K562 (cell line): Measurements from ENCODE around the gene PM20D1. TPM values are rescaled to one million over a fixed set of nuclear protein-coding genes. Genes with fewer than 3 reads are reported as not detected.

Experiments
- ARID1B ChIP-seq: fragments of 450-650 bp; IDR thresholded peaks from 2 replicates; pipeline ENCODE4 v1.6.1; 2016; ENCODE audit warnings: antibody characterized with exemption, mild to moderate bottlenecking, inconsistent platforms
- C11orf30 ChIP-seq: fragments of 450-650 bp; IDR thresholded peaks from 2 replicates; pipeline ENCODE4 v1.6.1; 2016; ENCODE audit warnings: low read depth, mild to moderate bottlenecking
- E4F1 ChIP-seq: fragments of 250-450 bp; sonication (Bioruptor Pico); IDR thresholded peaks from 2 replicates; pipeline ENCODE4 v1.5.0; 2021; ENCODE audit warnings: mild to moderate bottlenecking, borderline replicate concordance
- EHMT2 ChIP-seq: fragments of 450-650 bp; IDR thresholded peaks from 2 replicates; pipeline ENCODE4 v1.6.1; 2018; ENCODE audit warnings: antibody characterized with exemption
- FOS ChIP-seq: IDR thresholded peaks from 3 replicates; pipeline ENCODE4 v1.6.1; 2011; ENCODE audit not compliant: insufficient read length; ENCODE audit errors: extremely low read depth
- FOSL1 ChIP-seq: fragments of 200-800 bp; sonication (Bioruptor generic); conservative IDR thresholded peaks from 2 replicates; pipeline ENCODE4 v1.6.1; 2016; ENCODE audit warnings: missing genetic modification characterization, missing compliant biosample characterization
- MNT ChIP-seq, 2 experiments: fragments of 450-650 bp; conservative IDR thresholded peaks; 2 replicates each; pipeline ENCODE4 v1.6.1; 2017; ENCODE audit warnings: mild to moderate bottlenecking in 2 of 2, moderate library complexity in 2 of 2
- NBN ChIP-seq: fragments of 450-650 bp; IDR thresholded peaks from 2 replicates; pipeline ENCODE4 v1.6.1; 2016; ENCODE audit warnings: low read depth, mild to moderate bottlenecking
- RB1 ChIP-seq: fragments of 450-650 bp; IDR thresholded peaks from 2 replicates; pipeline ENCODE4 v1.6.1; 2017; ENCODE audit warnings: low read depth, mild to moderate bottlenecking
- SREBF2 ChIP-seq: sonication (generic); formaldehyde crosslinking; IDR thresholded peaks from 2 replicates; pipeline ENCODE4 v1.4.0; 2020; ENCODE audit warnings: mild to moderate bottlenecking, missing genetic modification reagents
- TBL1XR1 ChIP-seq, 2 experiments: IDR thresholded peaks; 2 replicates each; pipeline ENCODE4 v1.6.1; 2012; ENCODE audit warnings: improper control_type of control experiment in 2 of 2, low read length in 2 of 2, mild to moderate bottlenecking in 1 of 2
- TEAD1 ChIP-seq, 2 experiments: fragments of 450-650 bp in 1 of 2; sonication (generic) in 1 of 2; formaldehyde crosslinking; IDR thresholded peaks; 2 replicates each; pipeline versions ENCODE4 v1.4.0 to v1.8.0; 2020 to 2022; ENCODE audit warnings: mild to moderate bottlenecking in 2 of 2, missing genetic modification reagents in 1 of 2
- ZBTB11 ChIP-seq, 3 experiments: fragments of 200-800 bp in 1 of 3; fragments of 250-450 bp in 1 of 3; fragments of 450-650 bp in 1 of 3; sonication (Bioruptor Pico) in 1 of 3; sonication (Bioruptor generic) in 1 of 3; formaldehyde crosslinking in 1 of 3; IDR thresholded peaks; 2 replicates each; pipeline versions ENCODE4 v1.6.1 to v1.8.0; 2016 to 2022; ENCODE audit warnings: mild to moderate bottlenecking in 2 of 3, missing genetic modification characterization in 2 of 3, missing compliant biosample characterization in 1 of 3, moderate library complexity in 1 of 3
- polyA plus RNA-seq, 8 experiments: library from polyadenylated mRNA; depleted of rRNA in 4 of 8; stranded (reverse) in 5 of 8; unstranded in 3 of 8; fragments of >200 nt; fragmentation: Nextera tagmentation in 2 of 8; fragmentation: Illumina TruSeq in 1 of 8; extraction: Ambion mirVana in 2 of 8; extraction: Trizol in 1 of 8; gene quantifications; 2 replicates each; pipeline versions ENCODE4 v1.2.1 to v1.2.3, GENCODE V29; 2011 to 2014; ENCODE audit warnings: inconsistent platforms in 1 of 8, missing spikeins in 1 of 8
- total RNA-seq, 7 experiments: library from RNA; depleted of rRNA in 6 of 7; stranded (reverse); fragments of >200 nt in 6 of 7; fragmentation: Illumina TruSeq in 2 of 7; extraction: Trizol in 2 of 7; gene quantifications; 2 replicates each; pipeline versions ENCODE4 v1.2.1 to v1.2.3, GENCODE V29; 2011 to 2021; ENCODE audit warnings: low replicate concordance in 1 of 7
- TF ChIP-seq, protein P1 (sequence below), 3 experiments: fragments of 200-800 bp in 1 of 3; sonication (Bioruptor generic) in 1 of 3; sonication (generic) in 1 of 3; formaldehyde crosslinking in 1 of 3; IDR thresholded peaks; 2 replicates each; pipeline versions ENCODE4 v1.6.1 to v1.8.0; 2016 to 2022; ENCODE audit warnings: mild to moderate bottlenecking in 2 of 3, missing compliant biosample characterization in 2 of 3, missing genetic modification characterization in 2 of 3, missing genetic modification reagents in 1 of 3
- TF ChIP-seq, protein P2 (sequence below): fragments of 450-650 bp; IDR thresholded peaks from 2 replicates; pipeline ENCODE4 v1.6.1; 2016; ENCODE audit warnings: missing biosample characterization, missing genetic modification characterization

PM20D1 gene
- total and polyA plus RNA-seq, 9 of the 15 experiments (the other 6 are each of a cell fraction or from before 2014, with no cell fraction given), result not detected

GRCh38 chr1:205787287-205787916 is 62.5 kb downstream of the PM20D1 start (continued):
- TF ChIP-seq ZBTB11 (CRISPR knock-in tag; IDR thresholded peaks at IDR 0.05) (0 out of 6 replicates have a peak, but pooled peaks of 1 of the 3 experiments have one; percentile 38), FOSL1 (no peak; the same call in 1 of the 2 replicates), TBL1XR1 (IDR thresholded peaks at IDR 0.05; ENCODE audit: low read length in 2 of 2) (0 out of 4 replicates have a peak, but pooled peaks of 1 of the 2 experiments have one; percentile 12), RB1 (peak; percentile 35; the same call in 1 of the 2 replicates), NBN (peak; percentile 53; the same call in 1 of the 2 replicates), MNT (conservative IDR thresholded peaks at IDR 0.05) (peak; percentile 15 to 38; a peak in 1 of 4 replicates), SREBF2 (CRISPR knock-in tag) (no peak), EHMT2 (0 out of 2 replicates have a peak, but pooled peaks have one; percentile 18), E4F1 (no peak), FOS (no peak), C11orf30 (peak; percentile 95), ARID1B (peak; percentile 71), TEAD1 (CRISPR knock-in tag; IDR thresholded peaks at IDR 0.05) (no peak)
- TF ChIP-seq, protein P1, sequence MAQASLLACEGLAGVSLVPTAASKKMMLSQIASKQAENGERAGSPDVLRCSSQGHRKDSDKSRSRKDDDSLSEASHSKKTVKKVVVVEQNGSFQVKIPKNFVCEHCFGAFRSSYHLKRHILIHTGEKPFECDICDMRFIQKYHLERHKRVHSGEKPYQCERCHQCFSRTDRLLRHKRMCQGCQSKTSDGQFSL (CRISPR knock-in tag; IDR thresholded peaks at IDR 0.05), result no peak
- TF ChIP-seq, protein P1 (tag; IDR thresholded peaks at IDR 0.05), result no peak
- TF ChIP-seq, protein P2, sequence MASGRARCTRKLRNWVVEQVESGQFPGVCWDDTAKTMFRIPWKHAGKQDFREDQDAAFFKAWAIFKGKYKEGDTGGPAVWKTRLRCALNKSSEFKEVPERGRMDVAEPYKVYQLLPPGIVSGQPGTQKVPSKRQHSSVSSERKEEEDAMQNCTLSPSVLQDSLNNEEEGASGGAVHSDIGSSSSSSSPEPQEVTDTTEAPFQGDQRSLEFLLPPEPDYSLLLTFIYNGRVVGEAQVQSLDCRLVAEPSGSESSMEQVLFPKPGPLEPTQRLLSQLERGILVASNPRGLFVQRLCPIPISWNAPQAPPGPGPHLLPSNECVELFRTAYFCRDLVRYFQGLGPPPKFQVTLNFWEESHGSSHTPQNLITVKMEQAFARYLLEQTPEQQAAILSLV (tag), result no peak
